ENCODE data around the gene PALLD.
A peak's percentile ranks its signal among the peaks of the same experiment; 100 is the strongest.

Gene PALLD

GRCh38 chr4:168826620-168827019 lies 329.8 kb downstream of the PALLD start:
- peaks cover 10% of the 10 kb centered on the region for H3K36me3 Mint-ChIP-seq (ENCODE audit: low read depth)
- H3K4me1 Mint-ChIP-seq = peaks cover 31% of the 10 kb centered on the region
- TF ChIP-seq, protein P1, sequence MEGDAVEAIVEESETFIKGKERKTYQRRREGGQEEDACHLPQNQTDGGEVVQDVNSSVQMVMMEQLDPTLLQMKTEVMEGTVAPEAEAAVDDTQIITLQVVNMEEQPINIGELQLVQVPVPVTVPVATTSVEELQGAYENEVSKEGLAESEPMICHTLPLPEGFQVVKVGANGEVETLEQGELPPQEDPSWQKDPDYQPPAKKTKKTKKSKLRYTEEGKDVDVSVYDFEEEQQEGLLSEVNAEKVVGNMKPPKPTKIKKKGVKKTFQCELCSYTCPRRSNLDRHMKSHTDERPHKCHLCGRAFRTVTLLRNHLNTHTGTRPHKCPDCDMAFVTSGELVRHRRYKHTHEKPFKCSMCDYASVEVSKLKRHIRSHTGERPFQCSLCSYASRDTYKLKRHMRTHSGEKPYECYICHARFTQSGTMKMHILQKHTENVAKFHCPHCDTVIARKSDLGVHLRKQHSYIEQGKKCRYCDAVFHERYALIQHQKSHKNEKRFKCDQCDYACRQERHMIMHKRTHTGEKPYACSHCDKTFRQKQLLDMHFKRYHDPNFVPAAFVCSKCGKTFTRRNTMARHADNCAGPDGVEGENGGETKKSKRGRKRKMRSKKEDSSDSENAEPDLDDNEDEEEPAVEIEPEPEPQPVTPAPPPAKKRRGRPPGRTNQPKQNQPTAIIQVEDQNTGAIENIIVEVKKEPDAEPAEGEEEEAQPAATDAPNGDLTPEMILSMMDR (IDR thresholded peaks at IDR 0.05; ENCODE audit: unreplicated experiment in 3 of 3) = no peak
- no peaks in the 10 kb centered on the region for H3K9me3 Mint-ChIP-seq
- H3K27ac Mint-ChIP-seq = peak overlapping the region in 1 of 3 experiments; percentile 39
- no peak overlapping the region for H3K4me3 Mint-ChIP-seq
- no peaks in the 10 kb centered on the region for H3K27me3 Mint-ChIP-seq (ENCODE audit: low read depth)

GRCh38 chr4:168830777-168831512 lies 334.1 kb downstream of the PALLD start:
- TF ChIP-seq, protein P1 (IDR thresholded peaks at IDR 0.05; ENCODE audit: unreplicated experiment in 3 of 3) = no peak
- Mint-ChIP-seq H3K36me3 (ENCODE audit: low read depth) (peaks cover 19% of the 10 kb centered on the region), H3K4me1 (peaks cover 39% of the 10 kb centered on the region), H3K4me3 (peak overlapping the region; percentile 85 to 93 (median 85)), H3K9me3 (no peaks in the 10 kb centered on the region), H3K27ac (peak overlapping the region; percentile 76 to 85 (median 76)), H3K27me3 (ENCODE audit: low read depth) (no peaks in the 10 kb centered on the region)

DNA sequence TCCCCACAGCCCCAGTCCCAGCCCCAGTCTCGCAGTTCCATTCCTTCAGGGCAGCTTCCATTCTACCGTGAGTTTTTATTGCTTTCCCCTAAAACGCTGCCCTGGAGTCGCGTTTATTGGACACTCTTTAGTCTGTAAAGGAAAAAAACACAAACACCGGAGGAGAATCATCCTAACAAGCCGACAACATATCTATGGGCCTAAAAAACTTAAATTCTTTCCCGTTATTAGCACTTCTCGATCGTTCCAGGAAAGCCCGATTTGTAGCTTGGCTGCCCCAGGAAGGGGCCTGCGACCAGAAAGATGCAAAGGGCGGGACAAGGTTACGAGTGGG lies 334.7 kb downstream of the PALLD start:
- Mint-ChIP-seq H3K4me1 (peaks cover 41% of the 10 kb centered on the region), H3K4me3 (peak overlapping the region; percentile 85 to 93 (median 85)), H3K27ac (peak overlapping the region; percentile 76 to 85 (median 76)), H3K36me3 (ENCODE audit: low read depth) (peaks cover 25% of the 10 kb centered on the region), H3K27me3 (ENCODE audit: low read depth) (no peaks in the 10 kb centered on the region), H3K9me3 (no peaks in the 10 kb centered on the region)
- TF ChIP-seq, protein P1 (IDR thresholded peaks at IDR 0.05; ENCODE audit: unreplicated experiment in 3 of 3) = no peak

- Mint-ChIP-seq H3K27ac (peak overlapping the region; percentile 76 to 90 (median 76)), H3K4me1 (peaks cover 41% of the 10 kb centered on the region), H3K27me3 (ENCODE audit: low read depth) (no peaks in the 10 kb centered on the region), H3K36me3 (ENCODE audit: low read depth) (peaks cover 25% of the 10 kb centered on the region), H3K9me3 (no peaks in the 10 kb centered on the region), H3K4me3 (peak overlapping the region; percentile 85 to 93 (median 85))
- TF ChIP-seq, protein P1 (IDR thresholded peaks at IDR 0.05; ENCODE audit: unreplicated experiment in 3 of 3) = no peak
Measured at GRCh38 chr4:168831919-168832762, 335.3 kb downstream of the PALLD start.

GRCh38 chr4:168832763-168833575 lies 336.1 kb downstream of the PALLD start:
- TF ChIP-seq, protein P1 (IDR thresholded peaks at IDR 0.05; ENCODE audit: unreplicated experiment in 3 of 3) = peak in 2 of 3 experiments; percentile 15 to 17
- no peaks in the 10 kb centered on the region for H3K27me3 Mint-ChIP-seq (ENCODE audit: low read depth)
- peaks cover 46% of the 10 kb centered on the region for H3K4me1 Mint-ChIP-seq
- peak overlapping the region; percentile 93 to 95 (median 94) for H3K4me3 Mint-ChIP-seq
- H3K36me3 Mint-ChIP-seq (ENCODE audit: low read depth) = peaks cover 33% of the 10 kb centered on the region
- H3K27ac Mint-ChIP-seq = peak overlapping the region; percentile 76 to 90 (median 90)
- H3K9me3 Mint-ChIP-seq = no peaks in the 10 kb centered on the region

Data from nephron (organoid).